ENCODE results near the gene ATP11B.

Gene ATP11B

GRCh38 chr3:182807061-182807460, 13.8 kb downstream of the ATP11B start:
- Histone ChIP-seq H3K79me1 (replicated peaks; ENCODE audit: low read length, poor library complexity, severe bottlenecking) (peaks cover 4% of the 10 kb centered on the region), H3K14ac (ENCODE audit: low read length in 2 of 2) (no peak overlapping the region), H2BK5ac (ENCODE audit: low read depth, low read length, poor library complexity, severe bottlenecking) (no peak overlapping the region), H3K9me3 (ENCODE audit: control insufficient read depth, low read length) (no peaks in the 10 kb centered on the region), H3K36me3 (ENCODE audit: control insufficient read depth in 1 of 2, insufficient read depth in 2 of 2, low read depth in 1 of 2, low read length in 2 of 2) (no peaks in the 10 kb centered on the region), H2BK120ac (ENCODE audit: low read depth, low read length) (no peak overlapping the region), H3K23ac (ENCODE audit: low read length in 2 of 2) (no peak overlapping the region), H4K8ac (ENCODE audit: low read length) (no peak overlapping the region), H3K27ac (ENCODE audit: low read length, poor library complexity, severe bottlenecking) (no peak overlapping the region), H3K9ac (ENCODE audit: low read length) (no peak overlapping the region), H3K4me3 (ENCODE audit: insufficient read depth in 1 of 2, low read depth in 1 of 2, low read length in 2 of 2) (no peak overlapping the region), H2BK12ac (ENCODE audit: low read length in 2 of 2) (no peak overlapping the region), H3K18ac (ENCODE audit: low read depth in 1 of 2, low read length in 2 of 2) (no peak overlapping the region), H3K4ac (ENCODE audit: low read depth in 1 of 2, low read length in 2 of 2) (no peak overlapping the region), H3K27me3 (ENCODE audit: control insufficient read depth in 1 of 2, insufficient read depth in 1 of 2, low read length in 2 of 2) (no peaks in the 10 kb centered on the region), H2AK5ac (ENCODE audit: low read length, severe bottlenecking) (no peak overlapping the region), H2BK15ac (ENCODE audit: low read depth, poor library complexity, severe bottlenecking) (no peak overlapping the region), H2AFZ (ENCODE audit: low read depth, low read length) (no peak overlapping the region), H4K91ac (ENCODE audit: low read length) (no peak overlapping the region), H3K4me2 (ENCODE audit: low read length, poor library complexity, severe bottlenecking) (no peak overlapping the region), H3K4me1 (ENCODE audit: control insufficient read depth, insufficient read depth, low read depth, low read length) (peaks cover 2% of the 10 kb centered on the region)
- no peak for DNase-seq
- 100% methylated on average over 1 of the region's 1 CpG for WGBS

- Histone ChIP-seq H3K79me1 (replicated peaks; ENCODE audit: low read length, poor library complexity, severe bottlenecking) (peaks cover 5% of the 10 kb centered on the region), H3K18ac (ENCODE audit: low read depth in 1 of 2, low read length in 2 of 2) (no peak overlapping the region), H2AK5ac (ENCODE audit: low read length, severe bottlenecking) (no peak overlapping the region), H3K36me3 (ENCODE audit: control insufficient read depth in 1 of 2, insufficient read depth in 2 of 2, low read depth in 1 of 2, low read length in 2 of 2) (no peaks in the 10 kb centered on the region), H4K91ac (ENCODE audit: low read length) (no peak overlapping the region), H2BK120ac (ENCODE audit: low read depth, low read length) (no peak overlapping the region), H3K4me3 (ENCODE audit: insufficient read depth in 1 of 2, low read depth in 1 of 2, low read length in 2 of 2) (no peak overlapping the region), H2BK15ac (ENCODE audit: low read depth, poor library complexity, severe bottlenecking) (no peak overlapping the region), H2AFZ (ENCODE audit: low read depth, low read length) (no peak overlapping the region), H3K27ac (ENCODE audit: low read length, poor library complexity, severe bottlenecking) (no peak overlapping the region), H2BK12ac (ENCODE audit: low read length in 2 of 2) (no peak overlapping the region), H2BK5ac (ENCODE audit: low read depth, low read length, poor library complexity, severe bottlenecking) (no peak overlapping the region), H3K27me3 (ENCODE audit: control insufficient read depth in 1 of 2, insufficient read depth in 1 of 2, low read length in 2 of 2) (no peaks in the 10 kb centered on the region), H3K4me2 (ENCODE audit: low read length, poor library complexity, severe bottlenecking) (no peak overlapping the region), H3K14ac (ENCODE audit: low read length in 2 of 2) (no peak overlapping the region), H3K4ac (ENCODE audit: low read depth in 1 of 2, low read length in 2 of 2) (no peak overlapping the region), H4K8ac (ENCODE audit: low read length) (no peak overlapping the region), H3K9ac (ENCODE audit: low read length) (no peak overlapping the region), H3K4me1 (ENCODE audit: control insufficient read depth, insufficient read depth, low read depth, low read length) (peaks cover 2% of the 10 kb centered on the region), H3K9me3 (ENCODE audit: control insufficient read depth, low read length) (no peaks in the 10 kb centered on the region), H3K23ac (ENCODE audit: low read length in 2 of 2) (no peak overlapping the region)
- no peak for DNase-seq
- 92% methylated on average over 1 of the region's 3 CpGs for WGBS
These were observed 14.9 kb downstream of the ATP11B start for GRCh38 chr3:182808041-182808770.

DNA sequence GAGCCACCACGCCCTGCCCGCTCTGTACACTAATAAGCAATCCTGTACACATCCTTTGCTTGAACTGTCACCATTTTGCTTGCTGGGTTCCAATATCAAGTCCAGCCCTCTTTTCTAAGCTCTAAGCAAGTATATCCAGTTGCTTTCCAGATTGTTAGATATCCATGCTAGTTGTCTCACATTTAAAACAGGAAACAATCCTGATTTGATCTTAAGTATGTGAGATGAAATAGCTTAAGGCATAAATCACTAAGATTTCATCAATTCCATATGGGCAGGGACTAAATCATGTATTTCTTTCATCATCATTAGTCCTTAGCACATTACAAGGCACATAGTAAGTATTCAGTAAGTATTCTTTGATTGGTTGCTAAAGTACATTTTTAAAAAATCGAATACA, 16.2 kb downstream of the ATP11B start:
- Histone ChIP-seq H2BK120ac (ENCODE audit: low read depth, low read length) (no peak overlapping the region), H2BK15ac (ENCODE audit: low read depth, poor library complexity, severe bottlenecking) (no peak overlapping the region), H2BK12ac (ENCODE audit: low read length in 2 of 2) (no peak overlapping the region), H3K4me2 (ENCODE audit: low read length, poor library complexity, severe bottlenecking) (no peak overlapping the region), H4K8ac (ENCODE audit: low read length) (no peak overlapping the region), H3K36me3 (ENCODE audit: control insufficient read depth in 1 of 2, insufficient read depth in 2 of 2, low read depth in 1 of 2, low read length in 2 of 2) (no peaks in the 10 kb centered on the region), H2AFZ (ENCODE audit: low read depth, low read length) (no peak overlapping the region), H3K4me1 (ENCODE audit: control insufficient read depth, insufficient read depth, low read depth, low read length) (no peaks in the 10 kb centered on the region), H3K27ac (ENCODE audit: low read length, poor library complexity, severe bottlenecking) (no peak overlapping the region), H3K27me3 (ENCODE audit: control insufficient read depth in 1 of 2, insufficient read depth in 1 of 2, low read length in 2 of 2) (no peaks in the 10 kb centered on the region), H3K14ac (ENCODE audit: low read length in 2 of 2) (no peak overlapping the region), H3K9ac (ENCODE audit: low read length) (no peak overlapping the region), H3K23ac (ENCODE audit: low read length in 2 of 2) (no peak overlapping the region), H3K4me3 (ENCODE audit: insufficient read depth in 1 of 2, low read depth in 1 of 2, low read length in 2 of 2) (no peak overlapping the region), H2AK5ac (ENCODE audit: low read length, severe bottlenecking) (no peak overlapping the region), H3K4ac (ENCODE audit: low read depth in 1 of 2, low read length in 2 of 2) (no peak overlapping the region), H4K91ac (ENCODE audit: low read length) (no peak overlapping the region), H3K79me1 (replicated peaks; ENCODE audit: low read length, poor library complexity, severe bottlenecking) (peaks cover 6% of the 10 kb centered on the region), H3K18ac (ENCODE audit: low read depth in 1 of 2, low read length in 2 of 2) (no peak overlapping the region), H3K9me3 (ENCODE audit: control insufficient read depth, low read length) (no peaks in the 10 kb centered on the region), H2BK5ac (ENCODE audit: low read depth, low read length, poor library complexity, severe bottlenecking) (no peak overlapping the region)
- WGBS: 96% methylated on average over 3 of the region's 3 CpGs
- DNase-seq: no peak

- Histone ChIP-seq H3K14ac (ENCODE audit: low read length in 2 of 2) (no peak overlapping the region), H3K18ac (ENCODE audit: low read depth in 1 of 2, low read length in 2 of 2) (no peak overlapping the region), H2AFZ (ENCODE audit: low read depth, low read length) (no peak overlapping the region), H3K79me1 (replicated peaks; ENCODE audit: low read length, poor library complexity, severe bottlenecking) (peaks cover 6% of the 10 kb centered on the region), H2BK5ac (ENCODE audit: low read depth, low read length, poor library complexity, severe bottlenecking) (no peak overlapping the region), H3K9me3 (ENCODE audit: control insufficient read depth, low read length) (no peaks in the 10 kb centered on the region), H3K27ac (ENCODE audit: low read length, poor library complexity, severe bottlenecking) (no peak overlapping the region), H4K8ac (ENCODE audit: low read length) (no peak overlapping the region), H2BK120ac (ENCODE audit: low read depth, low read length) (no peak overlapping the region), H2BK15ac (ENCODE audit: low read depth, poor library complexity, severe bottlenecking) (no peak overlapping the region), H3K4me2 (ENCODE audit: low read length, poor library complexity, severe bottlenecking) (no peak overlapping the region), H3K4ac (ENCODE audit: low read depth in 1 of 2, low read length in 2 of 2) (no peak overlapping the region), H3K4me1 (ENCODE audit: control insufficient read depth, insufficient read depth, low read depth, low read length) (no peaks in the 10 kb centered on the region), H3K27me3 (ENCODE audit: control insufficient read depth in 1 of 2, insufficient read depth in 1 of 2, low read length in 2 of 2) (no peaks in the 10 kb centered on the region), H3K4me3 (ENCODE audit: insufficient read depth in 1 of 2, low read depth in 1 of 2, low read length in 2 of 2) (no peak overlapping the region), H2AK5ac (ENCODE audit: low read length, severe bottlenecking) (no peak overlapping the region), H3K23ac (ENCODE audit: low read length in 2 of 2) (no peak overlapping the region), H2BK12ac (ENCODE audit: low read length in 2 of 2) (no peak overlapping the region), H3K9ac (ENCODE audit: low read length) (no peak overlapping the region), H4K91ac (ENCODE audit: low read length) (no peak overlapping the region), H3K36me3 (ENCODE audit: control insufficient read depth in 1 of 2, insufficient read depth in 2 of 2, low read depth in 1 of 2, low read length in 2 of 2) (no peaks in the 10 kb centered on the region)
- peak; percentile 41 for DNase-seq
- WGBS: no CpG with 5 or more reads among the region's 3 CpGs
These were observed 17.4 kb downstream of the ATP11B start for GRCh38 chr3:182810574-182811268.
